HG03469 (cell line): ENCODE measurements around the gene PXDN.

Experiments used
- ATAC-seq: cut with Tn5 transposase; IDR thresholded peaks from one replicate; pipeline ENCODE4 v1.9.1; 2021; ENCODE audit warnings: mild to moderate bottlenecking, moderate library complexity, moderate number of reproducible peaks; ENCODE audit not compliant: unreplicated experiment

The PXDN gene

GRCh38 chr2:1673160-1673944 lies 71.0 kb downstream of the PXDN start:
- ATAC-seq = no peak

DNA sequence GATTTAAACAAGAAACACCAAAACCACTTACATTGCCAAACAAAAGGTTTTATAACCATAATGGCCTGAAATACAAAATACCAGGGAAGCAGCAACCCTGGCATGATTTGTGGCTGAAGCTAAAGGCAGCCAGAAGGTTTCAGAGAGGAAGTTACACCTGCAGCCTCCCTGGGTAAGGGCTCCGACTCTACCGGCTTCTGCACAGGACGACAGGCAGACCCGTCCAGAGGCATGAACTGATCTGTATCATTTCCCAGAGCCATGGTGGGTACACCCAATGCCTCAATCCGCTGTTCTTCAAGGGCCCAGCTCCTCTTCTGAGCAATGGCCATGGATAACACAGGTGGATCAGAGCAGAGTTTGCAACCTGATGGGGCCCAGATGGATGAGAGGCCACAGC lies 71.6 kb downstream of the PXDN start:
- no peak for ATAC-seq

DNA sequence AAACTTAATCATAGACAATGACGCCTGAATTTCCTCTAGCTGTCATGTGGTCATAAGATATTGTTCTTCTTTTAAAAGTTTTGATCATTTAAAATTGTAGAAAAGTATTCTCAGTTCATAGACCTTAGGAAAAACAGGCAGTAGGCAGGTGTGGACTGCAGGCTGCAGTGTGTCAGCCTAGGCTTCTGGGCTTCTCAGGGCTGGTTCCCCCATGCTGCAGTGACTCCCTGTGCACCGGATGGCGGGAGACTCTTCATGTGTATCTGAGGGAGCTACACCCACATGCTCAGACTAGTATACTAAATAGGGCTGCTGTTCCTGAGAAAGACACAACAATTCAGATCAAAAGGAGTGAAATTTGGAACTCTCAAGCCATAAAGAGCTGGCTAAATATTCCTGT lies 72.4 kb downstream of the PXDN start:
- ATAC-seq = no peak

- ATAC-seq = no peak
These were observed 73.7 kb downstream of the PXDN start for GRCh38 chr2:1670636-1671035.

DNA sequence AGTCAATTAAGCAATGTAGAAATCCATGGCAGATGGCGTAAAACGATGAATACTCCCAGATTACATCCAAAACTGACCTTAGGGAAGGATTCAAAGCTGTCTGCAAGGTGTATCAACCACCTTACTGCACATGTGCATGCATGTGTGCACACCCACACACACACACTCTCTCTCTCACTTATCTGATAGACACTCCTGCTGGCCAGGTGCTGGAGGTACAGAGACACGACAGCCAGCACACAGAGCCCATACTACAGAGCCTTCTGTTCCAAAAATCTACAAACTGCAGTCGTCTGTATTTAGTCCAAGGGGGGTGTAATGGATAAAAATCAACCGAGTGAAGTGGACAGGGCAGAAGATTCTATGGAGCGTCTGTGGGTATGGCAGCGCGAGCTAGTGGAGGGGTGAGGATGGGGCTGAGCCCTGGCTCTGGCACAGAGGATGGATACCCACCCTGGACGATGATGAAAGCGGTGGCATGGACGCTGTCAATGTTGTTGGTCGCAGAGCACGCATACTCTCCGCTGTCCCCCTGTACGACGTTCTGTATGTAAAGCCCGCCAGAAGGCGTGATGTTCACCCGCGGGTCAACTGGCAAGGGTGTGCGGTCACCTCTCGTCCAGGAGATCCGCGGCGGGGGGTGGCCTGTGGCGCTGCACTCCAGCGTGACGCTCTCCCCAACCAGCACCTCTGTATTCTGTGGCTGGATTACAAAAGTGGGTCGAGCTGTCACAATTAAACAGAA lies 78.4 kb downstream of the PXDN start:
- no peak for ATAC-seq

DNA sequence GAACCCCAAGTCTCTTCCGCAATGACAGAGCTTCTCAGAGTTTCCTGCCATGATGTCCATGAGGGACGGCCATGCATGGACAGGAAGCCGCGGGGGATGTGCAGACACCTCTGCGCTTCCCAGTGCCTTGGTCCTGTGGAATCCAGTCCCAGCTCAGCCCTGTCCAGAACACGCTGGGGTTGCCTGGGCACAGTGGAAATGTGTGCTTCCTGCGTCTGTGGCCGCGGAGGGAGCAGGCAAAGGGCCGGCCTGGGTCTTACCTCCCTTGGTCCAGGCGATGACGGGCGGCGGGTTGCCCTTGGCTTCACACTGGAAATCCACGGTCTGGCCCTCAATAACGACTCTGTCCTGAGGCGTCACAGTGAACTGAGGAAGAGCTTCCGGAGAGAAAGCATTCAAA lies 79.6 kb downstream of the PXDN start:
- ATAC-seq = no peak

- no peak for ATAC-seq
These were observed 80.2 kb downstream of the PXDN start for GRCh38 chr2:1664076-1664605.

GRCh38 chr2:1663621-1664020 lies 80.7 kb downstream of the PXDN start:
- ATAC-seq = no peak

DNA sequence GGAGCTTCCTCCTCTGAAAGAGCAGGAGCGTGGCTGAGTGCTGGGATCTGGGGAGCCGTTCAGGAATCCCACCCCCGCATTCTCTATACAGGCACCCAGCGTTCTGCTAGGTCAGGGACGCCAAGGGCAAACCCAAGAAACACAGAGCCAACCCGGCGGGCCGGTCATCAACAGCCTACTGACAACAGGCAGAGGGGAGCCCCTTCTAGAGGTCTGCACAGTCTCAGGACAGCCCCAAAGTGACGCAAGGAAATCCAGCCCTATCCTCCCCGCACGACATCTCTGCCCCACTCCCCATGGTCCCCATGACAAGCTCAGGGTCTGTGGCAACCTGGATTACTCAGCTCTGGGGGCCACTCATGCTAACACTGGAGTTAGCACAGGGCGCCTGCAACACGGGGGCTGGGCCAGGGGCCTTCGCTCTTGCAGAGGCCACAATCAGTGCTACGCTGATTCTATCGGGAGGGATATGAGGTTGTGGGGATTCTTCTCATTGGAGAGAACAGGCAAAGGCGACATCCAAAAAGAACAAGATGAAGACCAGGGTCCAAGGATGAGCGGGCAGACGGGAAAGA lies 81.6 kb downstream of the PXDN start:
- ATAC-seq = no peak

- ATAC-seq = no peak
These were observed 82.3 kb downstream of the PXDN start for GRCh38 chr2:1661891-1662605.

- no peak for ATAC-seq
These were observed 83.4 kb downstream of the PXDN start for GRCh38 chr2:1660656-1661640.

- ATAC-seq = no peak
These were observed 84.3 kb downstream of the PXDN start for GRCh38 chr2:1659951-1660565.

GRCh38 chr2:1658394-1659151 lies 85.7 kb downstream of the PXDN start:
- no peak for ATAC-seq

DNA sequence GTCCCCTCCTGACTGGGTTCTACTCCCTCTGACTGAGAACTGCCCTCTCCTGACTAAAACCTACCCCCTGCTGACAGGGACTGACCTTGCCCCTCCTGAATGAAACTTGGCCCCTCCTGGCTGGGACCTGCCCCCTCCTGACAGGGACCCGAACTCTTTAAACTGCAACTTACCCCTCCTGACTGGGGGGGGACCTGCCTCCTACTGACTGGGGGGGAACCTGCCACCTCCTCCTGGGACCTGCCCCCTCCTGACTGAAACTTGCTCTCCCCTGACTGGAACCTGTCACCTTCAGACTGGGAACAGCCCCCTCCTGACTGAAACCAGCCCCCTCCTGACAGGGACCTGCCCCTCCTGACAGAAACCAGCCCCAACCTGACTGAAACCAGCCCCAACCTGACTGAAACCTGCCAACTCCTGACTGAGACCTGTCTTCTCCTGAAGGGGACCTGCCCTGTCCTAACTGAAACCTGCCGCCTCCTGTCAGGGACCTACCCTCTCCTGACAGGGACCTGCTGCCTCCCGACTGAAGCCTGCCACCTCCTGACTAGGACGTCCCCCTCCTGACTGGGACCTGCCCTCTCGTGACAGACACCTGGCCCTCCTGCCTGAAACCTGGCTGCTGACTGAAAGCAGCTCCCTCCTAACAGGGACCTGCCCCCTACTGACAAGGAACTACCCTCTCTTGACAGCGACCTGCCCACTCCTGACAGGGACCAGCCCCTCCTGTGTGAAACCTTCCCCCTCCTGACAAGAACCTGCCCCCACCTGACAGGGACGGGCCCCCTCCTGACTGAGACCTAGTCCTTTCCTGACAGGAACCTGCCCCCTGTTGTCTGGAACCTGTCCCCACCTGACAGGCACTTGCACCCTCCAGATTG lies 87.1 kb downstream of the PXDN start:
- no peak for ATAC-seq

GRCh38 chr2:1656326-1656960 lies 87.9 kb downstream of the PXDN start:
- ATAC-seq = no peak

GRCh38 chr2:1655461-1655860 lies 88.9 kb downstream of the PXDN start:
- no peak for ATAC-seq

DNA sequence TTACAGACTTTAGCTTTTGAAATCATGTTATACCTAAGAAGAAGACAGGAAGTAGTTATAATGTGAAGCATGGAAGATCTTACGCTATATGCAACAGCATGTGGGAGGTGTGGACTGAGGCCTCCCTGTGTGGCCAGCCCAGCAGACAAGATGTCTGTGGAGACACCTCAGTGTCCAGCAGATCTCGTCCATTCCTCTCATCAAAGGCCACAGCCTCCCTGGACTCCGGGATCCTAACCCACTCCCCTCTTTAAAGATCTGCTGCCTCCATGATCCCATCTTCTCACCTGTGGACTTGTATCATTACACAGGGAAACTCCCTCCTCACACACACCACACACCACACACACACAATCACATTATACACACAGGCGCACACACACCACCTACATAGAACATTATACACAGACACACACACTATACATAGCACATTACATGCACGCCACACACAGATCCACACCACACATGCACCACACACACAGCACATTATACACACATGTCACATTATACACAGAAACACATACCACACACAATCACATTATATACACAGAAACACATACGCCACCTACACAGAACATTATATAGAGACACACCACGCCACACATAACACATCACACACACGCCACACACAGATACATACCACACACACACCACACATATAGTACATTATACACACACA lies 89.5 kb downstream of the PXDN start:
- no peak for ATAC-seq
